Measurements from ENCODE around the gene KCTD1.

GRCh38 chr18:26460449-26461091, 87.8 kb downstream of the KCTD1 start:
- no peak for TF ChIP-seq CTCF (IDR thresholded peaks at IDR 0.05; ENCODE audit: poor library complexity, severe bottlenecking)
- no peak for TF ChIP-seq MXI1 (conservative IDR thresholded peaks at IDR 0.05; ENCODE audit: poor library complexity, severe bottlenecking)
- TF ChIP-seq EZH2 (IDR thresholded peaks at IDR 0.05; ENCODE audit: borderline replicate concordance, insufficient read depth, low read length, poor library complexity, severe bottlenecking): no peak
- no peak for TF ChIP-seq POLR2AphosphoS5 (IDR thresholded peaks at IDR 0.05)
